Calu3 (cell line): ENCODE results near the gene CDC42BPB. TPM values are rescaled to one million over a fixed set of nuclear protein-coding genes. Genes with fewer than 3 reads are reported as not detected.

ENCODE experiments used
- BruUV-seq: library from RNA; stranded (reverse); fragments of 400-500 nt; replicated peaks from 2 replicates; lab custom pipeline; 2021; lab: Mats Ljungman, UMichigan
- CTCF ChIA-PET: fragments of 300-600 bp; sonication (Branson Sonifier 250); formaldehyde crosslinking; loops from one replicate; lab custom pipeline; 2022; ENCODE audit warnings: antibody characterized with exemption; lab: Charles Lee
- DNase-seq: peaks from one replicate; pipeline ENCODE4 v3.0.0; 2022
- H3K27ac Mint-ChIP-seq: one replicate; pipeline ENCODE4 v1.8.0; 2022; ENCODE audit warnings: mixed read lengths; ENCODE audit not compliant: unreplicated experiment
- H3K27me3 Mint-ChIP-seq: one replicate; pipeline ENCODE4 v1.8.0; 2022; ENCODE audit warnings: mixed read lengths; ENCODE audit not compliant: unreplicated experiment
- H3K36me3 Mint-ChIP-seq: one replicate; pipeline ENCODE4 v1.8.0; 2022; ENCODE audit warnings: mild to moderate bottlenecking, moderate library complexity, mixed read lengths; ENCODE audit not compliant: insufficient read depth, unreplicated experiment
- H3K4me1 Mint-ChIP-seq: one replicate; pipeline ENCODE4 v1.8.0; 2022; ENCODE audit warnings: mild to moderate bottlenecking, low read depth, mixed read lengths; ENCODE audit not compliant: unreplicated experiment
- H3K4me3 Mint-ChIP-seq: one replicate; pipeline ENCODE4 v1.8.0; 2022; ENCODE audit warnings: mild to moderate bottlenecking, low read depth, moderate library complexity, mixed read lengths; ENCODE audit not compliant: unreplicated experiment
- H3K9me3 Mint-ChIP-seq: one replicate; pipeline ENCODE4 v1.8.0; 2022; ENCODE audit warnings: low read depth, mixed read lengths; ENCODE audit not compliant: unreplicated experiment
- CTCF ChIP-seq: fragments of 200-600 bp; IDR thresholded peaks from one replicate; pipeline ENCODE4 v1.8.0; 2022; ENCODE audit warnings: antibody characterized with exemption; ENCODE audit not compliant: unreplicated experiment
- intact Hi-C: fragments of 100-400 bp; cut with micrococcal nuclease; formaldehyde crosslinking; loops from one replicate; pipeline ENCODE4 v1.10.0; 2022; ENCODE audit not compliant: unreplicated experiment
- total RNA-seq: library from RNA; stranded (reverse); gene quantifications from 2 replicates; pipeline ENCODE4 v1.2.3, GENCODE V29; 2022

CDC42BPB gene
- total RNA-seq, 1 experiment from 2014 or later = 98.7 TPM

- Mint-ChIP-seq H3K36me3 (peaks cover 59% of the 10 kb centered on the region), H3K9me3 (no peaks in the 10 kb centered on the region), H3K27me3 (no peaks in the 10 kb centered on the region), H3K27ac (no peak overlapping the region), H3K4me1 (peaks cover 36% of the 10 kb centered on the region), H3K4me3 (no peak overlapping the region)
- no peak for TF ChIP-seq CTCF
- no TSS peak for BruUV-seq
- intact Hi-C loops = no loop called here
- no peak for DNase-seq
- CTCF ChIA-PET = interaction anchor here (0.7 kb wide), 2 partner anchors 9 to 52 kb away, joined by 3 read pairs; no protein-coding TSS in a partner anchor
These were observed 8.5 kb upstream of the CDC42BPB start for GRCh38 chr14:103065861-103066260.

- H3K4me1 Mint-ChIP-seq = peaks cover 37% of the 10 kb centered on the region
- H3K36me3 Mint-ChIP-seq = peaks cover 54% of the 10 kb centered on the region
- H3K4me3 Mint-ChIP-seq = no peak overlapping the region
- CTCF ChIA-PET = no interaction called here
- no peaks in the 10 kb centered on the region for H3K27me3 Mint-ChIP-seq
- BruUV-seq = no TSS peak
- TF ChIP-seq CTCF = no peak
- H3K9me3 Mint-ChIP-seq = no peaks in the 10 kb centered on the region
- intact Hi-C loops = no loop called here
- H3K27ac Mint-ChIP-seq = peak overlapping the region; percentile 33
- DNase-seq = no peak
These were observed 7.6 kb upstream of the CDC42BPB start for GRCh38 chr14:103064978-103065377.

- no peak for TF ChIP-seq CTCF
- Mint-ChIP-seq H3K27me3 (no peaks in the 10 kb centered on the region), H3K9me3 (no peaks in the 10 kb centered on the region), H3K4me3 (no peak overlapping the region), H3K27ac (no peak overlapping the region), H3K4me1 (peaks cover 40% of the 10 kb centered on the region), H3K36me3 (peaks cover 55% of the 10 kb centered on the region)
- CTCF ChIA-PET = no interaction called here
- intact Hi-C loops = no loop called here
- no peak for DNase-seq
- no TSS peak for BruUV-seq
These were observed 7.1 kb upstream of the CDC42BPB start for GRCh38 chr14:103064436-103064835.

GRCh38 chr14:103061482-103061976 is 4.2 kb upstream of the CDC42BPB start:
- TF ChIP-seq CTCF = no peak
- BruUV-seq = no TSS peak
- DNase-seq = no peak
- CTCF ChIA-PET = no interaction called here
- intact Hi-C loops = no loop called here
- Mint-ChIP-seq H3K27ac (no peak overlapping the region), H3K36me3 (peaks cover 54% of the 10 kb centered on the region), H3K27me3 (no peaks in the 10 kb centered on the region), H3K9me3 (no peaks in the 10 kb centered on the region), H3K4me1 (peaks cover 34% of the 10 kb centered on the region), H3K4me3 (no peak overlapping the region)
